HepG2 (cell line): ENCODE results near the gene DRC7. TPM values are rescaled to one million over a fixed set of nuclear protein-coding genes. Genes with fewer than 3 reads are reported as not detected.

Source experiments
- ARNTL ChIP-seq: sonication (generic); formaldehyde crosslinking; IDR thresholded peaks from 2 replicates; pipeline ENCODE4 v1.4.0; 2020; ENCODE audit warnings: mild to moderate bottlenecking, missing genetic modification reagents
- DR1 ChIP-seq: sonication (generic); formaldehyde crosslinking; IDR thresholded peaks from 2 replicates; pipeline ENCODE4 v1.8.0; 2021; ENCODE audit warnings: mild to moderate bottlenecking, missing genetic modification reagents, inconsistent platforms
- FLYWCH1 ChIP-seq: sonication (generic); formaldehyde crosslinking; IDR thresholded peaks from 2 replicates; pipeline ENCODE4 v1.8.1; 2023; ENCODE audit warnings: mild to moderate bottlenecking, missing genetic modification reagents
- GABPA ChIP-seq, 2 experiments: IDR thresholded peaks; 2 replicates each; pipeline ENCODE4 v1.6.1; 2011 to 2016; ENCODE audit warnings: low read depth in 2 of 2, low read length in 1 of 2, missing biosample characterization in 1 of 2, missing genetic modification characterization in 1 of 2
- HNF4A ChIP-seq: sonication (generic); formaldehyde crosslinking; IDR thresholded peaks from 2 replicates; pipeline ENCODE4 v1.4.0; 2020; ENCODE audit warnings: missing genetic modification reagents
- NCOA2 ChIP-seq: sonication (generic); formaldehyde crosslinking; IDR thresholded peaks from 2 replicates; pipeline ENCODE4 v1.8.0; 2022; ENCODE audit warnings: inconsistent platforms
- PHF8 ChIP-seq: sonication (generic); formaldehyde crosslinking; IDR thresholded peaks from 2 replicates; pipeline ENCODE4 v1.5.0; 2020; ENCODE audit warnings: missing genetic modification reagents
- SMYD3 ChIP-seq: sonication (generic); formaldehyde crosslinking; IDR thresholded peaks from 2 replicates; pipeline ENCODE4 v1.8.1; 2023; ENCODE audit warnings: mild to moderate bottlenecking, missing genetic modification reagents
- ZNF234 ChIP-seq: sonication (generic); formaldehyde crosslinking; conservative IDR thresholded peaks from 2 replicates; pipeline ENCODE4 v1.5.1; 2020; ENCODE audit warnings: mild to moderate bottlenecking, missing genetic modification reagents
- ZNF331 ChIP-seq: sonication (generic); formaldehyde crosslinking; IDR thresholded peaks from 2 replicates; pipeline ENCODE4 v1.4.0; 2020; ENCODE audit warnings: missing genetic modification reagents
- ZNF570 ChIP-seq: sonication (generic); formaldehyde crosslinking; IDR thresholded peaks from 2 replicates; pipeline ENCODE4 v1.4.0; 2020; ENCODE audit warnings: mild to moderate bottlenecking, missing genetic modification reagents, borderline replicate concordance
- ZNF614 ChIP-seq: IDR thresholded peaks from 2 replicates; pipeline ENCODE4 v1.6.1; 2018; ENCODE audit warnings: missing biosample characterization, missing genetic modification reagents, inconsistent platforms, borderline replicate concordance
- ZSCAN31 ChIP-seq: sonication (generic); formaldehyde crosslinking; IDR thresholded peaks from 2 replicates; pipeline ENCODE4 v1.5.0; 2020; ENCODE audit warnings: low read depth, mild to moderate bottlenecking, missing genetic modification reagents
- polyA plus RNA-seq, 8 experiments: library from polyadenylated mRNA; depleted of rRNA in 3 of 8; stranded (reverse) in 7 of 8; unstranded in 1 of 8; fragments of >200 nt; fragmentation: Illumina TruSeq in 4 of 8; extraction: Trizol in 4 of 8; gene quantifications; 2 replicates each; pipeline versions ENCODE4 v1.2.1 to v1.2.3, GENCODE V29; 2011 to 2016; ENCODE audit warnings: low read depth in 4 of 8, missing spikeins in 1 of 8, mixed read lengths in 1 of 8; ENCODE audit not compliant: insufficient read depth in 1 of 8
- total RNA-seq, 5 experiments: library from RNA; depleted of rRNA; stranded (reverse); fragments of >200 nt; fragmentation: Illumina TruSeq; extraction: Trizol; gene quantifications; 2 replicates each; pipeline ENCODE4 v1.2.3, GENCODE V29; 2016; ENCODE audit warnings: low read depth in 1 of 5
- TF ChIP-seq, protein P1 (sequence below): sonication (generic); formaldehyde crosslinking; IDR thresholded peaks from 2 replicates; pipeline ENCODE4 v1.4.0; 2020; ENCODE audit warnings: missing genetic modification reagents
- TF ChIP-seq, protein P2 (sequence below): sonication (generic); formaldehyde crosslinking; IDR thresholded peaks from 2 replicates; pipeline ENCODE4 v1.8.1; 2023; ENCODE audit warnings: mild to moderate bottlenecking, missing genetic modification reagents, borderline replicate concordance
- TF ChIP-seq, protein P3 (sequence below): sonication (generic); formaldehyde crosslinking; IDR thresholded peaks from 2 replicates; pipeline ENCODE4 v1.8.1; 2023; ENCODE audit warnings: mild to moderate bottlenecking, moderate library complexity, missing genetic modification reagents
- TF ChIP-seq, protein P4 (sequence below): IDR thresholded peaks from 2 replicates; pipeline ENCODE4 v1.6.1; 2016; ENCODE audit warnings: missing compliant biosample characterization, missing genetic modification reagents, borderline replicate concordance
- TF ChIP-seq, protein P5 (sequence below): IDR thresholded peaks from 2 replicates; pipeline ENCODE4 v1.6.1; 2016; ENCODE audit warnings: mild to moderate bottlenecking, missing biosample characterization, missing genetic modification reagents
- TF ChIP-seq, protein P6 (sequence below): sonication (generic); formaldehyde crosslinking; IDR thresholded peaks from 2 replicates; pipeline ENCODE4 v1.5.1; 2020; ENCODE audit warnings: mild to moderate bottlenecking, missing genetic modification reagents

DRC7 gene
- total and polyA plus RNA-seq, 2 of the 13 experiments (the other 11 are each of a cell fraction or from before 2014, with no cell fraction given) = 2.7 to 3.4 TPM

DNA sequence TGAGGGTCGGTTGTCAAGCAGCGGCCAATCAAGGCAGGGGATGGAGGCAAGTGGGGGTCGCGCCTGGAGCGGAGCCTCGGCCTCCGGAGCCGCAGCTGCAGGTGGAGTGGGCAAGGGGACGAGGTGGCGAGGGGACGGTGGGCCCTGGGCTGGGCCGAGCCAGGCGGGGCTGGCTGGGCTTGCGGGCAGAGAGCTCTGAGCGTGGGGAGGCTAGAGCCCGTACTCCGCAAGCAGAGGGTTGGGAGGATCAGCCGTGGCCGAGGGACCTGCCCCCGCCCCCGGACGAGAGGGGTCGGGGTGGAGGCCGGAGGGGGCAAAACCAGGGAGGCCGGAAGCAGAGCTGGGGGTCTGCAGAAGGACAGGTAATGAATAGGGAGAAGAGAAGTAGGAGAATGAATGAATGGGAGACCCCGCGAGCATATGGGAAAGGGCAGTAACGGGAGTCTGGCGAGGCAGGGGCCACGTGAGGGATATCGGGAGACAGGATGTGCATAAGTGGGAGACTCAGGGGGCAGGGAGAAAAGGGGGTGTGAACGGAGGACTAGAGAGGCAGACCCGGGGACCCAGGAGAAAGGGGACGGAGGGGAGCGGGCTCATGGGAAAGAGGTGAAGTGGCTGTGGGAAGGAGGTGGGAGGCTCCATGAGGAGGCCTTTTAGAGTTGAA, 41.3 kb downstream of the DRC7 start, which contains the start of gene KATNB1 (continued):
- TF ChIP-seq, protein P1, sequence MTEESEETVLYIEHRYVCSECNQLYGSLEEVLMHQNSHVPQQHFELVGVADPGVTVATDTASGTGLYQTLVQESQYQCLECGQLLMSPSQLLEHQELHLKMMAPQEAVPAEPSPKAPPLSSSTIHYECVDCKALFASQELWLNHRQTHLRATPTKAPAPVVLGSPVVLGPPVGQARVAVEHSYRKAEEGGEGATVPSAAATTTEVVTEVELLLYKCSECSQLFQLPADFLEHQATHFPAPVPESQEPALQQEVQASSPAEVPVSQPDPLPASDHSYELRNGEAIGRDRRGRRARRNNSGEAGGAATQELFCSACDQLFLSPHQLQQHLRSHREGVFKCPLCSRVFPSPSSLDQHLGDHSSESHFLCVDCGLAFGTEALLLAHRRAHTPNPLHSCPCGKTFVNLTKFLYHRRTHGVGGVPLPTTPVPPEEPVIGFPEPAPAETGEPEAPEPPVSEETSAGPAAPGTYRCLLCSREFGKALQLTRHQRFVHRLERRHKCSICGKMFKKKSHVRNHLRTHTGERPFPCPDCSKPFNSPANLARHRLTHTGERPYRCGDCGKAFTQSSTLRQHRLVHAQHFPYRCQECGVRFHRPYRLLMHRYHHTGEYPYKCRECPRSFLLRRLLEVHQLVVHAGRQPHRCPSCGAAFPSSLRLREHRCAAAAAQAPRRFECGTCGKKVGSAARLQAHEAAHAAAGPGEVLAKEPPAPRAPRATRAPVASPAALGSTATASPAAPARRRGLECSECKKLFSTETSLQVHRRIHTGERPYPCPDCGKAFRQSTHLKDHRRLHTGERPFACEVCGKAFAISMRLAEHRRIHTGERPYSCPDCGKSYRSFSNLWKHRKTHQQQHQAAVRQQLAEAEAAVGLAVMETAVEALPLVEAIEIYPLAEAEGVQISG = no peak
- TF ChIP-seq, protein P2, sequence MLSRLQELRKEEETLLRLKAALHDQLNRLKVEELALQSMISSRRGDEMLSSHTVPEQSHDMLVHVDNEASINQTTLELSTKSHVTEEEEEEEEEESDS (CRISPR knock-in tag) = no peak
- TF ChIP-seq, protein P3, sequence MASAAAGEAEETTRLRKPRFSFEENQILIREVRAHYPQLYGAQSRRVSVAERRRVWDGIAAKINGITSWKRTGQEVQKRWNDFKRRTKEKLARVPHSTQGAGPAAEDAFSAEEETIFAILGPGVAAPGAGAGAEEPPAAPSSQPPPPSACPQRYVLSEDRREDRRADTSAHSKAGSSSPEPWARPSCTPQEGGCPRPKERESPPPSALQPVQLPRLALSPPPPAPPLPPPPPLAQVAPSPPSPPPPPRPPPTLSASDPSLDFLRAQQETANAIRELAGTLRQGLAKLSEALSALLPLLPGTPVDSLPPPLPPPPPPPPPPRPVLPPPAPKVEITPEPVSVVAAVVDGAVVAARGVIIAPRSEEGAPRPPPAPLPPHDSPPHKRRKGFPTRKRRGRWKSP (CRISPR knock-in tag) = no peak; the same call in 1 of the 2 replicates
- TF ChIP-seq ZNF614 (CRISPR knock-in tag) (no peak), PHF8 (CRISPR knock-in tag) (peak; percentile 60), ARNTL (no peak), HNF4A (CRISPR knock-in tag) (no peak), ZNF570 (CRISPR knock-in tag) (no peak), DR1 (CRISPR knock-in tag) (no peak; the same call in 1 of the 2 replicates), SMYD3 (CRISPR knock-in tag) (no peak), ZNF234 (no peak), NCOA2 (CRISPR knock-in tag) (no peak), ZNF331 (0 out of 2 replicates have a peak, but pooled peaks have one; percentile 17), FLYWCH1 (CRISPR knock-in tag) (no peak), GABPA (IDR thresholded peaks at IDR 0.05; ENCODE audit: low read depth, low read length) (peak; percentile 17; the same call in 1 of the 2 replicates), GABPA (CRISPR knock-in tag; IDR thresholded peaks at IDR 0.05; ENCODE audit: low read depth) (0 out of 2 replicates have a peak, but pooled peaks have one; percentile 11), ZSCAN31 (CRISPR knock-in tag) (no peak)
- TF ChIP-seq, protein P4, sequence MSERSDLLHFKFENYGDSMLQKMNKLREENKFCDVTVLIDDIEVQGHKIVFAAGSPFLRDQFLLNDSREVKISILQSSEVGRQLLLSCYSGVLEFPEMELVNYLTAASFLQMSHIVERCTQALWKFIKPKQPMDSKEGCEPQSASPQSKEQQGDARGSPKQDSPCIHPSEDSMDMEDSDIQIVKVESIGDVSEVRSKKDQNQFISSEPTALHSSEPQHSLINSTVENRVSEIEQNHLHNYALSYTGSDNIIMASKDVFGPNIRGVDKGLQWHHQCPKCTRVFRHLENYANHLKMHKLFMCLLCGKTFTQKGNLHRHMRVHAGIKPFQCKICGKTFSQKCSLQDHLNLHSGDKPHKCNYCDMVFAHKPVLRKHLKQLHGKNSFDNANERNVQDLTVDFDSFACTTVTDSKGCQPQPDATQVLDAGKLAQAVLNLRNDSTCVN (CRISPR knock-in tag) = no peak; the same call in 1 of the 2 replicates
- TF ChIP-seq, protein P5, sequence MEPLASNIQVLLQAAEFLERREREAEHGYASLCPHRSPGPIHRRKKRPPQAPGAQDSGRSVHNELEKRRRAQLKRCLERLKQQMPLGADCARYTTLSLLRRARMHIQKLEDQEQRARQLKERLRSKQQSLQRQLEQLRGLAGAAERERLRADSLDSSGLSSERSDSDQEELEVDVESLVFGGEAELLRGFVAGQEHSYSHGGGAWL (CRISPR knock-in tag) = no peak
- TF ChIP-seq, protein P6, sequence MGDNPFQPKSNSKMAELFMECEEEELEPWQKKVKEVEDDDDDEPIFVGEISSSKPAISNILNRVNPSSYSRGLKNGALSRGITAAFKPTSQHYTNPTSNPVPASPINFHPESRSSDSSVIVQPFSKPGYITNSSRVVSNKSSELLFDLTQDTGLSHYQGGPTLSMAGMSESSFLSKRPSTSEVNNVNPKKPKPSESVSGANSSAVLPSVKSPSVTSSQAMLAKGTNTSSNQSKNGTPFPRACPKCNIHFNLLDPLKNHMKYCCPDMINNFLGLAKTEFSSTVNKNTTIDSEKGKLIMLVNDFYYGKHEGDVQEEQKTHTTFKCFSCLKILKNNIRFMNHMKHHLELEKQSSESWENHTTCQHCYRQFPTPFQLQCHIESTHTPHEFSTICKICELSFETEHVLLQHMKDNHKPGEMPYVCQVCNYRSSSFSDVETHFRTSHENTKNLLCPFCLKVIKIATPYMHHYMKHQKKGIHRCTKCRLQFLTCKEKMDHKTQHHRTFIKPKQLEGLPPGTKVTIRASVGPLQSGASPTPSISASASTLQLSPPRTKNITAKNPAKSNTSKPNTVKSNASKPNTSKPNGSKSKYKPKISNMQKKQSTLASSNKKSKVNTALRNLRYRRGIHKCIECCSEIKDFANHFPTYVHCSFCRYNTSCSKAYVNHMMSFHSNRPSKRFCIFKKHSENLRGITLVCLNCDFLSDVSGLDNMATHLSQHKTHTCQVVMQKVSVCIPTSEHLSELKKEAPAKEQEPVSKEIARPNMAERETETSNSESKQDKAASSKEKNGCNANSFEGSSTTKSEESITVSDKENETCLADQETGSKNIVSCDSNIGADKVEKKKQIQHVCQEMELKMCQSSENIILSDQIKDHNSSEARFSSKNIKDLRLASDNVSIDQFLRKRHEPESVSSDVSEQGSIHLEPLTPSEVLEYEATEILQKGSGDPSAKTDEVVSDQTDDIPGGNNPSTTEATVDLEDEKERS (CRISPR knock-in tag) = no peak
